ENCODE data around the gene CACNA1A. TPM values are rescaled to one million over a fixed set of nuclear protein-coding genes. Genes with fewer than 3 reads are reported as not detected.
"Not testable (repeated sequence)": the region's sequence is repeated elsewhere in the genome, so short reads cannot be mapped to it uniquely, and the experiment has no call there.

Gene CACNA1A
- polyA plus RNA-seq, 2 of the 4 experiments (the other 2 are of a cell fraction), result 0.27 to 0.71 TPM

GRCh38 chr19:13530720-13531119 lies 24.4 kb upstream of the CACNA1A start:
- ChIA-PET CTCF (no interaction called here), POLR2A (no interaction called here)
- no peak for TF ChIP-seq EHMT2 (IDR thresholded peaks at IDR 0.05; ENCODE audit: low read depth)
- no peak overlapping the region for H3K4me2 ChIP-seq
- H3K9me3 ChIP-seq, result no peaks in the 10 kb centered on the region
- H3K4me1 ChIP-seq, result no peaks in the 10 kb centered on the region
- no peak for FAIRE-seq
- ATAC-seq, result no peak
- H3K27ac ChIP-seq, result no peak overlapping the region
- no peak for DNase-seq (ENCODE audit: low read depth in 1 of 2, low spot score in 1 of 2)
- WGBS (ENCODE audit: missing lambda C conversion rate), result 14% methylated on average over 6 of the region's 6 CpGs
- no peak overlapping the region for H3K4me3 ChIP-seq

- POLR2A ChIA-PET; FAIRE-seq; H3K4me1 ChIP-seq; DNase-seq (ENCODE audit: low read depth in 1 of 2, low spot score in 1 of 2); ATAC-seq; H3K9me3 ChIP-seq; CTCF ChIA-PET; H3K27ac ChIP-seq; H3K4me2 ChIP-seq; H3K4me3 ChIP-seq: not testable (repeated sequence)
- WGBS (ENCODE audit: missing lambda C conversion rate), result 46% methylated on average over 2 of the region's 2 CpGs
Measured at GRCh38 chr19:13529721-13530120, 23.4 kb upstream of the CACNA1A start.

- 0% methylated on average over 2 of the region's 2 CpGs for WGBS (ENCODE audit: missing lambda C conversion rate)
- Histone ChIP-seq H3K4me1 (no peaks in the 10 kb centered on the region), H3K9me3 (peaks cover 6% of the 10 kb centered on the region; the same call in 2 of the 3 replicates), H3K4me2 (no peak overlapping the region), H3K4me3 (no peak overlapping the region), H3K27ac (no peak overlapping the region)
- POLR2A ChIA-PET, result no interaction called here
- TF ChIP-seq FOSL2 (IDR thresholded peaks at IDR 0.05), result no peak
- TF ChIP-seq FOSL2 (CRISPR knock-in tag; IDR thresholded peaks at IDR 0.05), result 0 out of 2 replicates have a peak, but pooled peaks have one; percentile 11
- no peak for TF ChIP-seq ZFP36 (IDR thresholded peaks at IDR 0.05; ENCODE audit: borderline replicate concordance, partially characterized antibody)
- peak; percentile 33 for TF ChIP-seq MAFK (IDR thresholded peaks at IDR 0.05; ENCODE audit: partially characterized antibody)
- ATAC-seq (no peak), DNase-seq (ENCODE audit: low read depth in 1 of 2, low spot score in 1 of 2) (peak in 1 of 2 experiments; percentile 4), FAIRE-seq (no peak)
- CTCF ChIA-PET, result interaction anchor here (1.3 kb wide), 1 partner anchor 98 kb away, joined by 3 read pairs; no protein-coding TSS in a partner anchor
Measured at GRCh38 chr19:13526552-13526951, 20.3 kb upstream of the CACNA1A start.

DNA sequence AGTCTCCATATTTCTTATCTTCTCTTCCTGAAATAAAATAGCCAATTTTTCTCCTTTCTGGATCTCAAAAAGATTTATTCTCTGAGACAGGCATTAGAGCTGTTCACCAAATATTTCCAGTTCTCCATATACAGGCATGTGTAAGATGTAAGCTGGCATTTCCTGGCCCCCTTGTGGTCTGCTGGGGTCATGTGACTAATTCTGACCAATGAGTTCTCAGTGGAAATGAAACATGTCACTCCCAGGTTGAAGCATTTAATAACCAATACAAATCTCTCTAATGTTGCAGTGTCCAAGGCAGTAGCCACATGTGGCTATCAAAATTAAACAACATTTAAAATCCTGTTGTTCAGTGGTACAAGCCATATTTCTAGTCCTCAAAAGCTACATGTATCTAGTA lies 14.8 kb upstream of the CACNA1A start:
- no peak overlapping the region for H3K27ac ChIP-seq
- H3K4me3 ChIP-seq, result no peak overlapping the region
- no peak for DNase-seq (ENCODE audit: low read depth in 1 of 2, low spot score in 1 of 2)
- no peak for FAIRE-seq
- CTCF ChIA-PET, result interaction anchor here (1.1 to 1.5 kb wide), 2 partner anchors 11 to 42 kb away, joined by 3 read pairs; no protein-coding TSS in a partner anchor
- no peak for TF ChIP-seq POLR2A (IDR thresholded peaks at IDR 0.05; ENCODE audit: low read length)
- no peak for TF ChIP-seq CHD4 (IDR thresholded peaks at IDR 0.05; ENCODE audit: borderline replicate concordance)
- TF ChIP-seq FOXS1 (CRISPR knock-in tag; IDR thresholded peaks at IDR 0.05), result no peak
- no peak for TF ChIP-seq HDAC2 (IDR thresholded peaks at IDR 0.05)
- TF ChIP-seq CEBPB (IDR thresholded peaks at IDR 0.05), result no peak
- TF ChIP-seq USF2 (IDR thresholded peaks at IDR 0.05), result no peak
- no peak for TF ChIP-seq NFE2L2 (conservative IDR thresholded peaks at IDR 0.05; ENCODE audit: low read length)
- no peak for TF ChIP-seq RNF2 (IDR thresholded peaks at IDR 0.05; ENCODE audit: borderline replicate concordance, low read depth)
- TF ChIP-seq EHF (CRISPR knock-in tag; IDR thresholded peaks at IDR 0.05), result no peak
- no peak for TF ChIP-seq JUNB (IDR thresholded peaks at IDR 0.05)
- TF ChIP-seq, protein P1, sequence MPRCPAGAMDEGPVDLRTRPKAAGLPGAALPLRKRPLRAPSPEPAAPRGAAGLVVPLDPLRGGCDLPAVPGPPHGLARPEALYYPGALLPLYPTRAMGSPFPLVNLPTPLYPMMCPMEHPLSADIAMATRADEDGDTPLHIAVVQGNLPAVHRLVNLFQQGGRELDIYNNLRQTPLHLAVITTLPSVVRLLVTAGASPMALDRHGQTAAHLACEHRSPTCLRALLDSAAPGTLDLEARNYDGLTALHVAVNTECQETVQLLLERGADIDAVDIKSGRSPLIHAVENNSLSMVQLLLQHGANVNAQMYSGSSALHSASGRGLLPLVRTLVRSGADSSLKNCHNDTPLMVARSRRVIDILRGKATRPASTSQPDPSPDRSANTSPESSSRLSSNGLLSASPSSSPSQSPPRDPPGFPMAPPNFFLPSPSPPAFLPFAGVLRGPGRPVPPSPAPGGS (IDR thresholded peaks at IDR 0.05), result no peak
- no peak overlapping the region for H3K4me2 ChIP-seq
- no peak for ATAC-seq
- H3K9me3 ChIP-seq, result peaks cover 14% of the 10 kb centered on the region; the same call in 2 of the 3 replicates
- POLR2A ChIA-PET, result no interaction called here
- H3K4me1 ChIP-seq, result no peaks in the 10 kb centered on the region

DNA sequence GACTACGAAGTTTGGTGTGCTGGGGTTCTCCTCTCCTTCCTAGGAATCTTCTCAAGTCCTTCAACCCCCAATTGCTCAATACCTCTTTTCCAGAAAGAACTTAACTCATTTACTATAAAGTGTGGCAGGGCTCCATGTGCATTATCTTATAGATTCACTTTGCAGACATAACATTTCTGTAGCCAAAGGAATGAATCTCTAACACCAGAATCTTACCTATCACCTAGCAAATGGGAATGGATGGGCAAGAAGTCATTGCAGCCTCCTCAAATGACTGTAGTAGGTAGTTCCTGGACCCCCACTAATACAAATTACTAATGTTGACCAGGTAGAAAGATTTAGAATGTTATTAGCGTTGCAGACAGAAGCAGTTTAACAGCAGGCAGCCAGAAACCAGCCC lies 5.7 kb upstream of the CACNA1A start:
- ATAC-seq (no peak), FAIRE-seq (no peak)
- TF ChIP-seq NPAS2 (CRISPR knock-in tag; IDR thresholded peaks at IDR 0.05; ENCODE audit: borderline replicate concordance) (no peak), EP300 (IDR thresholded peaks at IDR 0.05) (no peak), BHLHE40 (IDR thresholded peaks at IDR 0.05; ENCODE audit: low read depth, low read length) (no peak), RAD21 (conservative IDR thresholded peaks at IDR 0.05 in 1 of 2, IDR thresholded peaks at IDR 0.05 in 1 of 2) (no peak), ESRRA (IDR thresholded peaks at IDR 0.05; ENCODE audit: borderline replicate concordance, low read length) (no peak), TP53 (CRISPR knock-in tag; IDR thresholded peaks at IDR 0.05) (no peak), HOXA7 (CRISPR knock-in tag; IDR thresholded peaks at IDR 0.05) (no peak)
- TF ChIP-seq, protein P2, sequence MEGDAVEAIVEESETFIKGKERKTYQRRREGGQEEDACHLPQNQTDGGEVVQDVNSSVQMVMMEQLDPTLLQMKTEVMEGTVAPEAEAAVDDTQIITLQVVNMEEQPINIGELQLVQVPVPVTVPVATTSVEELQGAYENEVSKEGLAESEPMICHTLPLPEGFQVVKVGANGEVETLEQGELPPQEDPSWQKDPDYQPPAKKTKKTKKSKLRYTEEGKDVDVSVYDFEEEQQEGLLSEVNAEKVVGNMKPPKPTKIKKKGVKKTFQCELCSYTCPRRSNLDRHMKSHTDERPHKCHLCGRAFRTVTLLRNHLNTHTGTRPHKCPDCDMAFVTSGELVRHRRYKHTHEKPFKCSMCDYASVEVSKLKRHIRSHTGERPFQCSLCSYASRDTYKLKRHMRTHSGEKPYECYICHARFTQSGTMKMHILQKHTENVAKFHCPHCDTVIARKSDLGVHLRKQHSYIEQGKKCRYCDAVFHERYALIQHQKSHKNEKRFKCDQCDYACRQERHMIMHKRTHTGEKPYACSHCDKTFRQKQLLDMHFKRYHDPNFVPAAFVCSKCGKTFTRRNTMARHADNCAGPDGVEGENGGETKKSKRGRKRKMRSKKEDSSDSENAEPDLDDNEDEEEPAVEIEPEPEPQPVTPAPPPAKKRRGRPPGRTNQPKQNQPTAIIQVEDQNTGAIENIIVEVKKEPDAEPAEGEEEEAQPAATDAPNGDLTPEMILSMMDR (IDR thresholded peaks at IDR 0.05), result no peak
- TF ChIP-seq, protein P3, sequence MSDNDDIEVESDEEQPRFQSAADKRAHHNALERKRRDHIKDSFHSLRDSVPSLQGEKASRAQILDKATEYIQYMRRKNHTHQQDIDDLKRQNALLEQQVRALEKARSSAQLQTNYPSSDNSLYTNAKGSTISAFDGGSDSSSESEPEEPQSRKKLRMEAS (IDR thresholded peaks at IDR 0.05), result no peak

More for the DNA sequence above, 5.7 kb upstream of the CACNA1A start:
- POLR2A ChIA-PET, result no interaction called here
- Histone ChIP-seq H3K9me3 (no peaks in the 10 kb centered on the region), H3K4me1 (no peaks in the 10 kb centered on the region), H3K27ac (no peak overlapping the region), H3K4me2 (no peak overlapping the region), H3K4me3 (no peak overlapping the region)
- DNase-seq (ENCODE audit: low read depth in 1 of 2, low spot score in 1 of 2), result no peak
- WGBS (ENCODE audit: missing lambda C conversion rate), result 0% methylated on average over 2 of the region's 2 CpGs
- CTCF ChIA-PET, result no interaction called here
